Stimulated activated CD8-positive, alpha-beta memory T cell treated with anti-CD3 and anti-CD28 coated beads, Interleukin-12 subunit alpha, Interleukin-12 subunit beta, amount 100 ng/mL, for 24 hours (primary cell): ENCODE data around the gene PRTG.
"Not testable (repeated sequence)": the region's sequence is repeated elsewhere in the genome, so short reads cannot be mapped to it uniquely, and the experiment has no call there.

Experiments used
- DNase-seq: peaks from one replicate; pipeline ENCODE4 v3.0.0-alpha.2; 2020; ENCODE audit errors: extremely low read depth

PRTG gene

GRCh38 chr15:55700876-55701275, 42.1 kb downstream of the PRTG start:
- no peak for DNase-seq

DNA sequence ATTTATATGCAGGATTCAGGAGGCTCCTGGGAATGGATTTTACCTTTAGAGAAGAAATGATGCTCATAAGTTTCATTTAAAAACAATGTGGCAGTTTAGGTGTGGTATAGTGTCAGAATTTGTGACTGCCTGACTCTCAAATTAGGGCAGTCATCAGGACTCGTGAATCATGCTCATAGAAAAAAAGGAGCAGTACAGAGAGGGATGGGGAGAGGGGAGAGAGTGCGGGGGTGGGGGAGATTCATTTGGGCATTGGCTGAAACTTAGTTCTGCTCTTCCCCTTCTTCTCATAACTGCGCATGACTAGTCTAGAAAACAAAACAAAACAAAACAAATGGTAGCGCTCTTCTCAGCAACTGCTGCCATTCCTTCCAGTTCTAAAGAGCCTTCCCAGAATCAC, 44.3 kb downstream of the PRTG start:
- DNase-seq = no peak

DNA sequence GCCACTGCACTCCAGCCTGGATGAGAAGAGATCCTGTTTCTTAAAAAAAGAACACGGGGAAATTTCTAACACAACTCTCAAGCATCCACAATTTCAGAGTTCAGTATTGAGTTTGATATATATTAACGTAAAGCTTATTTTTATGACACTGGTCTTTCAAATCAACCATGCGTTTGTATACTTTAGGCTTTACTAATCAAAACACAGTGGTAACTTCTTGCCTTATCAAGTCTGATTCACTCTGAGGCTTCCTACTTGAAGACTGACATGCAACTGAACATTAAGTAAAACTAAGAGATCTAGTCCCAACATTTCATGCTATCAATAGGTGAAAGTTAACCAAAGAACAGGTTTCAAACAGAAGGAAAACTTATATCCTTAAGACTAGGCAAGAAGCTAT, 46.7 kb downstream of the PRTG start:
- DNase-seq = no peak

GRCh38 chr15:55695432-55695831, 47.5 kb downstream of the PRTG start:
- no peak for DNase-seq

DNA sequence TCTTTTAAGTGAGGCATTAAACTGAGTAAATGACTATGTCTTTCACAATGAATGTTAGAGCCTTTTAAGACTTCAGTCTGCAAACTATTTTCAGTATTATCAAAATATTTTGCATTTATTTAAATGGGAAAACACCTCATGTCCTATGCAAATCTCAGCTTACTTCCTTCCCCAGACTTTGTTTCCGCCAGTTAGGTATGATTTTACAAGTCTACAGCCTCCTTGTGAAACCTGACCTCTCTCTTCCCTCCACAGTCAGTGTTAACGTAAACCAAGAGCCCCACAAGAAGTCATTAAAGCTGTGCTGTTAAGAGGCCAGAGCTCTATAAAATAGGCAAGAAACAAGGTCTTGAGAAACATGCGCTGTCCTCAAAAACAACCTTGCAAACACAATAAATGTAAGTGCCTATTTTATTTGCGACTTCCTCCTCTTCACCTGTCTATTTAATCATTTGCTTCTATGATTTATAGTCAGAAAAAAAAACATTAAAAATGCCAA, 48.3 kb downstream of the PRTG start:
- no peak for DNase-seq

DNA sequence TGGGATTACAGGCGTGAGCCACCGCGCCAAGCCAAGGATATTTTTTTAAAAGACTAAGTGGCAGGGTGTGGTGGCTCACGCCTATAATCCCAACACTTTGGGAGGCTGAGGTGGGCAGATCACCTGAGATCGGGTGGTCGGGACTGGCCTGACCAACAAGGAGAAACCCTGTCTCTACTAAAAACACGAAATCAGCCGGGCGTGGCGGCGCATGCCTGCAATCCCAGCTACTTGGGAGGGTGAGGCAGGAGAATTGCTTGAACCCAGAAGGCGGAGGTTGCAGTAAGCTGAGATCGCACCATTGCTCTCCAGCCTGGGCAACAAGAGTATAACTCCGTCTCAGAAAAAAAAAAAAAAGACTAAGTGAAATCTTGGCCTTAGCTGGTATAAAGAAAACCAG, 49.8 kb downstream of the PRTG start:
- not testable (repeated sequence) for DNase-seq

DNA sequence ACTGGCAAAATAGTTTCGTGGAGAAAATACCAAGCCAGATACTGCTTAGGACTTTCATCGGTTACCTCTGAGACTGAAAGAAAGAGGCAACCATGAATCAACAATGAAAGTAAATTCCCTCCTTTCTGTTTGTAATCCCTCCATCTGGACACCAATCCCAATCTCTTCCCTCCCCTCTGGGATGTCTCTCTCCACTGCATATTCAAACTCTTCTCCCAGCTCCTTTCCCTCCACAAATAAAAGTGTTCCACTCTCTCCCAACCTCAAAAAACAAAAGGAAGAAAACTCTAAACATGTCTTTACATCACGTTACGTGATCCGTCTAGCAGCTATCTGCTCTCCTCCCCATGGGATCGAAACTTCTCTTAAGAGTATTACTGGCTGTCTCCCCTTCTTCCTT, 55.2 kb downstream of the PRTG start:
- no peak for DNase-seq

GRCh38 chr15:55685286-55685685, 57.7 kb downstream of the PRTG start:
- no peak for DNase-seq

GRCh38 chr15:55683376-55683775, 59.6 kb downstream of the PRTG start:
- no peak for DNase-seq

DNA sequence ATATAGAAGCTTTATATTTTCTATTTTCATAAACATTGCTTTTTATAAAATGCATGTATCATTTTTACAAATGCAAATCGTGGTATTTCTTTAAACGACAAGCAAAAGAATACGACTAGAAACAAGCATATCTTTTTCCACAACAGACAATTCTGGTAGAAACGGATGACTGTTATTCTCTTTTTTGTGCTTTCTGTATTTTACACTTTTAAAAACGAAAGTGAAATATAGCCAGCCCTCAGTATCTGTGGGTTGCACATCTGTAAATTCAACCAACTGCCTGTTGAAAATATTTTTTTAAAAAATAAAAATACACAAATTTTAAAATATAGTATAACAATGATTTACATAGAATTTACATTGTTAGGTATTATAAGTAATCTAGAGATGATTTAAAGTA, 61.3 kb downstream of the PRTG start:
- DNase-seq = no peak

DNA sequence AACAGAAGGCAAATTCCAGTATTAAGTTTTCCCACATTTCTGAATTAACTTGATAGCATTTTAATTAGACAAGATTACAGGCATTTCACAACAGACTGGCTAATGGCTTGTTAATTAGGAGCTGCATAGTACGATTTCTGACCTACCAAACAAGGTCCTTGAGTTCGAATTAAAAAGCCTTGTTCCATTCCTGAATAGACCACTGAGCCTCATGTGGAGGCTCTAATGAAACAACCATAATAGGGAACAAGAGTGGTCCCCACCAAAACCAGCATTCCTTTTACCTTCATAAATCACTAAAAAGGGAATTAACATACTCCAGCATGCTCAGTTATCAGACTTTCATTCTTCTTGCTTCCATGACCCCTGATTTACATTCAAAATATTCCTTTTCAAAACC, 66.4 kb downstream of the PRTG start:
- no peak for DNase-seq

- no peak for DNase-seq
These were observed 69.7 kb downstream of the PRTG start for GRCh38 chr15:55673287-55673686.

DNA sequence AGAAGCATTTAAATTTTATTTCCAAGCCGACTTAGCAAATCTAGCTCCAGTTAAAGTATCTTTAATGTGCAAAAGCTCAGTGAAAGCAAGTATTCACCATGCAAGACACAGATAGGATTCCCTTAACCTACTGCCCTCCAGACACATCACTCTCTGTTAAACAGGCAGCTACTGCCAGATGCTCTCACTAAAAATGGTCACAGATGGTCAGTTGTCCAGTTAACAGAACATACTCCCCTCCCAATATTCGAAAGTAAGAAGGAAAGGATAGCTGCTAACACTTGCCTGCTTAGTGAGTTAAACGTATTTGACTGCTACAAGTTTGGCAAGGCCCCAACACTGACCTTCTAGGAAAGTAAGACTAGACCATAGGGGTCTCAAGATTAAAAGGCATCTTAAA, 73.7 kb downstream of the PRTG start:
- no peak for DNase-seq

DNA sequence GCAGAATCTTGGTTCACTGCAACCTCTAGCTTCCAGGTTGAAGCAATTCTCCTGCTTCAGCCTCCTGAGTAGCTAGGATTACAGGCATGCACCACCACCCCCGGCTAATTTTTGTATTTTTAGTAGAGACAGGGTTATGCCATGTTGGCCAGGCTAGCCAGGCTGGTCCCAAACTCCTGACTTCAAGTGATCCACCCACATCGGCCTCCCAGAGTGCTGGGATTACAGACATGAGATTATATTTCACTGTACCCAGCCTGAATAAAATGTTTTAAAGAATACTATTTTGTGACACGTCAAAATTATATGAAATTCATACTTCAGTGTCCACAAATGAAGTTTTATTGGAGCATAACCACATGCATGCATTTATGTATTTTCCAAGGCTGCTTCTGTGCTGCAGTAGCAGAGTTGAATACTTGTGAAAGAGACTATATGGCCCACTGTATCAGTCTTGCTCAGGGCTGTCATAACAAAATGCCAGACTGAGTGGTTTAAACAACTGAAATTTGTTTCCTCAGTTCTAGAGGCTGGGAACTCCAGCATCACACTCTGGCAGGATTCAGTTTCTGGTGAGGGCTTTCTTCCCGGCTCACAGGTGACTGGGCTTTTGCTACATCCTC, 77.2 kb downstream of the PRTG start:
- no peak for DNase-seq

GRCh38 chr15:55661428-55661827, 81.5 kb downstream of the PRTG start:
- DNase-seq = no peak

DNA sequence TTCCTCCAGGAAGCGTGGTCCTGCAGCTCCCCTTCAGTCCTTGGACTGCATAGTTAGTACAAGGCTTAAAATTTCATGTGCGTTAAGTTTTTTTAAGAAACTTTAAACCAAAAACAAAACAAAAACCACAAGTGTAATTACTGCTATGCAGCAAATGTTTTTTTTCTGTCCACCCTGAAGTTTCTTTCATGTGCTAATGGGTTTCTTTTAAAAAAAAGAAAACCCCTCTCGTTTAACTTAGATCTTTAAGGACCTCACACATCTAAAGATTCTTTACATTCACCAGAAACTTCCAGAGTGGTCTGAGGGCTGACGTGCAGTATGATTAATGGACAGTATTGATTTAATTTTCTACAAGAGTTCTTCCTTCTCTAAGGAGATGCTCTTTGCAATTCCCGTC, 82.8 kb downstream of the PRTG start:
- no peak for DNase-seq

DNA sequence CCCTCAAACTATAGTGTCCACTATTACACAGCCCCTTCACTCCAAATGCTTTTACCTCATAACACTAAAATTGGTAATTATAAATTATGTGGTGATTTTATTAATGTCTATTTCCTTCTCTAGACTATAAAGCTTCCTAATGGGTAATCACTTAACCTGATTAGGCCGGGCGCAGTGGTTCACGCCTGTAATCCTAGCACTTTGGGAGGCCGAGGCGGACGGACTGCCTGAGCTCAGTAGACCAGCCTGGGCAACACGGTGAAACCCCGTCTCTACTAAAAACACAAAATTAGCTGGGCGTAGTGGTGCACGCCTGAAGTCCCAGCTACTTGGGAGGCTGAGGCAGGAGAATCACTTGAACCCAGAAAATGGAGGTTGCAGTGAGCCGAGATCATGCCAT, 83.5 kb downstream of the PRTG start:
- DNase-seq = no peak

- DNase-seq = no peak
These were observed 84.1 kb downstream of the PRTG start for GRCh38 chr15:55658886-55659285.

DNA sequence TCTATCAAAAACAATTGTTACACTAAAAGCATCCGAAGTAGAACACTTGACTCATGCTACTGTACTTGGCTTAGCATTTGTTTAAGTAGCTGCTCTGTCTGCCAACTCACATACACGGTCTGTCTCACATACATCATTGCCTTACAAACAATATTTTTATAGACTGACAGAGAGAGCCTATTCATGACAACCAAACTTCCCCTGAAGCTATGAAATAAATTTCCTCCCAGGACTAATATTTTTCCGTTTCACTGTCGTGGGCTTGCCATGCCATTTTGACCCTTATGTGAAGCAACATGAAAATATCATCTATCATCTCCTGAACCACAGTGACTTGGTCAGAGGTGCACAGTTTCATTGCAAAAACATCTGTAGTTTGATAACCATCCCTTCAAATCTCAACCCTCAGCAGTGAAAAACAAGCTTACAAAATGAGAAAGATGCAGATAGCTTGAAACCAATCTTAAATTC, 88.4 kb downstream of the PRTG start:
- DNase-seq = no peak

GRCh38 chr15:55652909-55653495, 90.0 kb downstream of the PRTG start:
- DNase-seq = no peak

- no peak for DNase-seq
These were observed 90.6 kb downstream of the PRTG start for GRCh38 chr15:55652359-55652758.

GRCh38 chr15:55649058-55649423, 93.9 kb downstream of the PRTG start:
- no peak for DNase-seq

DNA sequence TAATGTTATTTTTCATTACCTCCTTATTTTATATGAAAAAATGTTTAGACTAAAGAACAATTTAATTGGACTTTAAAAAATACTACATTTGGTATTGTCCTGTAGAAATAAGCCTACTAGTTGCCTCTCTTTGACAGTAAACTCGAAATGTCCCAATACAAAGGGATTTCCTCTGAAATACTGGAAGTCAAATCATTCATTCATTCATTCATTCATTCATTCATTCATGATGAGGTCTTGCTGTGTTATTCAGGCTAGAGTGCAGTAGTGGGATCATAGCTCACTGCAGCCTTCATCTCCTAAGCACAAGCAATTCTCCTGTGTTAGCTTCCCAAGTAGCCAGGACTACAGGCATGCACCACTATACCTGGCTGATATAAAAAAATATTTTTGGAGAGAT, 104.2 kb downstream of the PRTG start:
- no peak for DNase-seq

- DNase-seq = no peak
These were observed 105.9 kb downstream of the PRTG start for GRCh38 chr15:55637086-55637485.
